HG02623 (cell line): ENCODE measurements around the gene ADAMTS7.
"Not testable (repeated sequence)": the region's sequence is repeated elsewhere in the genome, so short reads cannot be mapped to it uniquely, and the experiment has no call there.

Experiments
- ATAC-seq: cut with Tn5 transposase; IDR thresholded peaks from one replicate; pipeline ENCODE4 v1.9.1; 2021; ENCODE audit warnings: moderate library complexity; ENCODE audit not compliant: unreplicated experiment

Gene ADAMTS7

DNA sequence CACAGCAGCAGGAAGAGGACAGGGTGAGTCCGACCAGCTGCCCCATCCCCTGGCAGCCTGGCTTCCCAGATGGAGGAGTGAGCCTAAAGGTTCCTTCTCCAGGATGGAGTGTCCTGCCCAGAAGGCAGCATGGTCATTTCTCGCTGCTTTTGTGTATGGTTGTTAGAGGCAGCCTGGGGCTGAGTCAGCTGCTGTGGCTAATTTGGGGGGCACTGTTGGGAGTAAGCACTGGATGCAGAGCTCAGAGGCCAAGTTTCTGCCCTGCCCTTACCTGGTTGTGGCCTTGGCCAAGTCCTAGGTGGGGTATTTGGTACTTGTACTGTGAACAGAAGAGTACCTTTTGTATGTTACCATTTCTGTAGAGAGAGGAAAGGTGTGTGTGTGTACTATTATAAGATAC, 78.6 kb downstream of the ADAMTS7 start:
- ATAC-seq = no peak

DNA sequence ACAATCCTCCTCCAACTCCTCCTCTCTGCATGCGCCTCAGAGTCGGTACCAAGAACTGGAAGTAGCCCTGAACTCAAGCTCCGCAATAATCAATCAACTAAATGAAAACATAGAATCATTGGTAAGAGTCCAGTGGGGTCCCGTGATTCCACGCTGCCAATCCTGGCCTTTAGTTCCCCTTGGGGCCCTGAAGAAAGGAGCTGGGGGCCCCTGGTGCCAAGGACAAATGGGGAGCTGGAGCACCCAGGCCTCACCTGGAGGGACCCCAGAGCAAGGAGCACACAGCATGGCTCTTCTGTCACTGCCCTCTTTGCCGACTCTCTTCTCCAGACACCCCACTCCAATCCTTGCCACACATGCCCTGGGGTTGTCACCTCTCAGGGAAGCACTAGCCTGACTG, 80.3 kb downstream of the ADAMTS7 start:
- ATAC-seq = no peak

DNA sequence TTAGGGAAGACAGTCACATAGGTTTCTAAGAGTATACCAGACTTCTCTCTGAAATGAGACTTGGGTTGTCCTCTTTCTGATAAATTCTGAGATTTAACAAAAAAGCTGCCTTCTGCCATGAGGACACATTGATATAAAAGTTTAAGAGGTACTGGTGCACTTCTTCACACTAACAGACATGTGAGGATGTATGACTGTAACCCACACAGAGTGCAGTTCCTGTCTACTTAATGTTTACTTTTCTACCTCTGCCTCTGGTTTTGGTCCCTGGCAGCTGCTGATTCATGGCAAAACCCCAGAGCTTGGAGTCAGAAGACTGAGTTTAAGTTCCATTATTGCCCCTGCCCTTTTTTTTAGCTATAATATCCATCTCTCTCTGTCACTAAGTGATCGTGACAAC, 82.8 kb downstream of the ADAMTS7 start:
- ATAC-seq = not testable (repeated sequence)

DNA sequence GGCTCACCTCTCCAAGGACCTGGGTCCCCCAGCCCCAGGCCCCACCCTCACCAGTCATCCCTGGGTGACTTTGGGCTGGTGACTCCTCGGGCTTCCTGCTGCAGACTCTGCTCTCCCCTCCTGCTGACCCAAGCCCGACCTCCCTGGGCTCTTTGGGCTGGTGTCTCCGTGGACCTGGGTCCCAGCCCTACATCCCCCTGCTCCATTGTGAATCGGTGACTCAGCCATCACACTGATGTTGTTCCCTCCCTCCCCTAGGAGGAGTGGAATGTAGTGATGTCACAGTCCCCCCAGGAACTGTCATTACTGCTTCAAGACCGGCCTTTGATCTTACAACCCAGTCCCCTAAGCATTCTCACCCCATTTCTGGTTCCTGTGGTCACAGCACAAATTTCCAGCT, 83.7 kb downstream of the ADAMTS7 start:
- no peak for ATAC-seq

DNA sequence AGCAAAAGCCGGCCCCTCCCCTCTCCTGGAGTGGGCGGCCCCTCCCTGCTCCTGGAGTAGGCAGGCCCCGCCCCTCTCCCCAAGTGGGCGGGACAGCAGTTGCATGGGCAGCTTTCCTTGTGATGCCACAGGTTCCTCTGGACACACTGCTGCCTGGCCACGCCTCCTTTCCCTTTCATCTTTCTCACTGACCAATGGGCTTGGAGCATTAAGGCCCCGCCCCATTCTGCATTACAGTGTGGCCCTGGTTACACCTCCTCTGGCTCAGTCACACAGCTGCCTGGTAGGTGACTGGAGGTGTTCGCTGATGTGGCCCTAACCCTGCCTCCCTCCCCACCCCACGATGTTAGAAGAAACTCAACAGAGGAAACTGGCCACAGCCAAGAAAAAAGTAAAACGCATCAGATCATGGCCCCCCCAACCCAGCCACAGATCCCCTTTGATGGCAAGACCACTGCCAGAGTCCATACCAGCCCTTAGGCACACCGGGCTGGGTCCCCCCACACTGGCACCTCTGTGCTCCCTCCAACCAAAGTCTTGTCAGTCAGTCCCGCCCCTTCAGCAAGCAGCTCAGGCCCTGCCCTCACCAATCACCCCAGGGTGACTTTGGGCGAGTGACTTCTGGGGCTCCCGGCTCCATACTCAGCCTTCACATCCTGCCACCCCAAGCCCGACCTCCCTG, 84.3 kb downstream of the ADAMTS7 start:
- ATAC-seq = no peak

DNA sequence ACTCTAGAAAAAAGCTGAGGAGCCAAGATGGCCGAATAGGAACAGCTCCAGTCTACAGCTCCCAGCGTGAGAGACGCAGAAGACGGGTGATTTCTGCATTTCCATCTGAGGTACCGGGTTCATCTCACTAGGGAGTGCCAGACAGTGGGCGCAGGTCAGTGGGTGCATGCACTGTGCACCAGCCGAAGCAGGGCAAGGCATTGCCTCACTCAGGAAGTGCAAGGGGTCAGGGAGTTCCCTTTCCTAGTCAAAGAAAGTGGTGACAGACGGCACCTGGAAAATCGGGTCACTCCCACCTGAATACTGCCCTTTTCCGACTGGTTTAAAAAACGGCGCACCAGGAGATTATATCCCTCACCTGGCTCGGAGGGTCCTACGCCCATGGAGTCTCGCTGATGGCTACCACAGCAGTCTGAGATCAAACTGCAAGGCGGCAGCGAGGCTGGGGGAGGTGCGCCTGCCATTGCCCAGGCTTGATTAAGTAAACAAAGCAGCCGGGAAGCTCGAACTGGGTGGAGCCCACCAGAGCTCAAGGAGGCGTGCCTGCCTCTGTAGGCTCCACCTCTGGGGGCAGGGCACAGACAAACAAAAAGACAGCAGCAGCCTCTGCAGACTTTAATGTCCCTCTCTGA, 91.3 kb downstream of the ADAMTS7 start:
- ATAC-seq = not testable (repeated sequence)

DNA sequence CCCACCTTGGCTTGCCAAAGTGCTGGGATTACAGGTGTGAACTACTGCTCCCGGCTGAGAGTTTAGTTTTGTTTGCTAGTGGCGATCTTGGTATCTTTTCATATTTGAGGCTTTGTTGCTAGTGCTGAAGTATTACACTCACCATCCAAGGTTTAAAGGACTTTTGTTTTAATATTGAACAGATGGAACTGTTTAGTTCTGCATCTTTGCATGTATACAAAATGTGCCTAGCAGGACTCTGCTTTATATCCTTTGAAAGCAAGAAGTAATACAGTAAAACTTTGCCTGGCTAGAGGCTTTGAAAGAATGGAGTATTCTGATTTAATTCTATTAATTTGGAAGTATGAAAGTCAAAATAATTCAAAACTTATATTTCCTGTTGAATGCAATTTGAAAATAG, 92.4 kb downstream of the ADAMTS7 start:
- no peak for ATAC-seq

DNA sequence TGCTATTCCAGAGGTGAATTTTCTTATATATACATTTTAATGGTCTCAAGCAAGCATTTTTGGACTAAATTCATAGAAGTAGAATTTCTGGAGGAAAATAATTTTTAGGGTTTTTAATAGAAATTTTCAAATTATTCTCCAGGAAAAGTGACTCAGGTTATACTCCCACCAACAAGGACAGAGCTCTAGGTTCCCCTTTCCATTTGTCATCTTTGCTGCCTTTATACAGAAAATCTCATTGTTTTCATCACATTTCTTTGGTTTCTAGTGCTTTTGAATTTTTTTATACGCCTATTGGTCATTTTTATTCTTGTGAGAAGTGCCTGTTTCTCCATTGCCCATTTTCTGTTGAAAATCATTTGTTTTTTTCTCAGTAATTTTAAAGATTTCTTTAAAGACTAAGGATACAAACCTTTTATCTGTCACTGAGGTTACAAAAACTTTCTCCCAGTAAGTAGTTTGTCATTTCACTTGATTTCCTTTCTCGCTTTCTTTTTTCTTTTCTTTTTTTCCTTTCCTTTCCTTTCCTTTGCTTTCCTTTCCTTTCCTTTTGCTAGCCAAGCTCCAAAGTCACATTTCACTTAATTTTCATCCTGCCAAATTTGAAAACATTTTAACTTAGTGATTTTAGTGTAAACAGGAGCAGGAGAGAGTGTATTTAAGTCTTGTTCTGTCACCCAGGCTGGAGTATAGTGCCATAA, 93.2 kb downstream of the ADAMTS7 start:
- no peak for ATAC-seq

DNA sequence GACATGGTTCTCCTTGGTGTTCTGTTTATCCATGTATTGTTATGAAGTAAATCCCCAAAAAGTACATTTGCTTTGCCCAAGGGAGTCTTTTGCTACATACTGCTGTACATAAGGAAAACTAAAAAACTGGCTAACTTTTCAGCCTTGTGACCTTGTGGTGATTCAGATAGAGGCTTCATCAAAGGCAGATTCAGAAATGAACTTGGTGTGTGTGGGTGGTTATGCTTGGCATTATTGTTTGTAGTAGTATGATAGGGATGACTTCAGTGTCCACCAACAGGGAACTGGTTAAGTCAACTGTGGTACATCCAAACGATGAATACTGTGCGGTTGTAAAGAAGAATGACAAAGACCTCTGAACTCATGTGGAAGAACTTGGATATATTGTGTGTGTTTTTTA, 94.6 kb downstream of the ADAMTS7 start:
- ATAC-seq = no peak

DNA sequence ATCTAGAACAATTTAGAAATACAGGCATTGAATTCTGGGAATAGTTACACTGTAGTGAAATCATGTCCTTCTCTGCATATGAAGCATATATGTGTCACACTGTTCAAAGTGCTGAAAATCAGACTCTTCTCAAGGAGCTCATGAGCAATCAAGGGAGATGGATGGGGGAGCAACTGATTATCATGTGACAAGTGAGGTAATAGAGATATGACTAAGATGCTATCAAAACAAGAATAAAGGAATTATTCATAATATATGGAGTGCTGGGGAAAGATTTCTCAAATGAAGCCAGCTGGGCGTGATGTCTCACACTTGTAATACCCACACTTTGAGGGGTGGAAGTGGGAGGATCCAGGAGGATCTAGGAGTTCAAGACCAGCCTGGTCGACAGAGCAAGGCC, 95.3 kb downstream of the ADAMTS7 start:
- no peak for ATAC-seq

DNA sequence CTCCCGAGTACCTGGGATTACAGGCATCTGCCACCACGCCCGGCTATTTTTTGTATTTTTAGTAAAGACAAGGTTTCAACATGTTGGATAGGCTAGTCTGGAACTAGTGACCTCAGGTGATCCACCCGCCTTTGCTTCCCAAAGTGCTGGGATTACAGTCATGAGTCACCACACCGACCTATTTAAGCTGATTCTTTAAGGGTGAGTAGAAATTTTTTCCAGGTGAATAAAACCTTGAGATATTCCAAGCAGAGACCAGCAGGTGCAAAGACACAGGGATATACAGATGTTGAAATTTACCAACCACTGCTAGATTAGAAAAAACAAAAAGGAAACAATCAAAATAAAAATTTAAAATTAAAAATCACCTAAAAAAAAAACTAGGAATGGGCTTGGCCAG, 95.8 kb downstream of the ADAMTS7 start:
- no peak for ATAC-seq

DNA sequence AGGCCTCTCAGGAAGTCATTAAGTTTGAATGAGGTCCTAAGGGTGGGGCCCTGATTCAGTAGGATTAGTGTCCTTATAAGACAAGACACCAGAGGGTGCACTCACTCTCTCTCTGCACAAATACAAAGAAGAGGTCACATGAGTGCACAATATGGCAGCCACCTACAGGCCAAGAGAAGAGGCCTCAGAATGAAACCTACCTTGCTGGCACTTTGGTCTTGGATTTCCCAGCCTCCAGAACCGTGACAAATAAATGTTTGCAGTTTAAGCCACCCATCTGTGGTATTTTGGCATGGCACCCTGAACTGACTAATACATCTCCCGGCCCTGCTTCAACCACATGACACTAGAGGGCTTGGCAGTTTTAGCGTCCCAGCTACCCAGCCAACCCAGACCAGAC, 96.4 kb downstream of the ADAMTS7 start:
- ATAC-seq = no peak

DNA sequence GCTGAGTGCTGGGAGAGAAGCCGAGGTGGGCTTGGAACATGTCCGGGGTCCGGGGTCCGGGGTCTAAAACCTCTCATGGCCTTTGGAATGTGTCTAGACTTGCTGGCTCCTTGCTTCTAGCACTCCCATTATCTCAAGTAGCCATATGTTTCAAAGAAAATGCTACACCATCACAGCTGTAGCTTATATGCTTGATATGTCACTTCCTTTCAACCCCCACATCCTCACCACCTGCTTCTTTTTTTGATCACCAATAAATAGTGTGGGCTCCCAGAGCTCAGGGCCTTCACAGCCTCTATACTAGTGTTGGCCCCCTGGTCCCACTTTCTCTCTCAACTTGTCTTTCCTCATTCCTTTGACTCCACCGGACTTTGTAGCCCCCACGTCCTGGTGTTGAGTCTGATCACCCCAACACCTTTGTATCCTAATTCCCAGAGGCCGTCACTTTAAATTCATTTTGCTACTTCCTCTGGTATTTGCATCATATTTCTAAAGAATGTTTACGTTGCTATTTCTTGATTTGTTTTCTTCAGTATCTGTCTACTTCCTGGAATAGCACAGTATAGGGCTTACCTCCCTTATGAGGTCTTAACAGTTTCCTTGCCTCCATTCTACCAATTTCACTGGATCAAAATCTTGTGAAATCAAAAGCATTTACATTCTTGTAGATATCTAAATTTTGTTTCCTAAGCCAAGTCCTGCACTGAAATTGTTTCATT, 98.3 kb downstream of the ADAMTS7 start:
- no peak for ATAC-seq

DNA sequence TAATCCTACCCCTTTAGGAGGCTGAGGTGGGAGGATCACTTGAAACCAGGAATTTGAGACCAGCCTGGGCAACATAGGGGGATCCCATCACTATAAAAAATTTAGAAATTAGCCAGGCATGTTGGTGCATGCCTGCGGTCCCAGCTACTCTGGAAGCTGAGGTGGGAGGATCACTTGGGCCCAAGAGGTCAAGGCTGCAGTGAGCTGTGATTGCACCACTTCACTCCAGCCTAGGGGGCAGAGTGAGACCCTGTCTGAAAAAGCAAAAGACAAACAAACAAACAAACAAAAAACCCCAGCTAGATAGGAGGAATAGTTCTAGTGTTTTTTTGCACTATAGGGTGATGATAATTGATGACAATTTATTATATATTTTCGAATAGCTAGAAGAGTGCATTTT, 99.6 kb downstream of the ADAMTS7 start:
- ATAC-seq = no peak

DNA sequence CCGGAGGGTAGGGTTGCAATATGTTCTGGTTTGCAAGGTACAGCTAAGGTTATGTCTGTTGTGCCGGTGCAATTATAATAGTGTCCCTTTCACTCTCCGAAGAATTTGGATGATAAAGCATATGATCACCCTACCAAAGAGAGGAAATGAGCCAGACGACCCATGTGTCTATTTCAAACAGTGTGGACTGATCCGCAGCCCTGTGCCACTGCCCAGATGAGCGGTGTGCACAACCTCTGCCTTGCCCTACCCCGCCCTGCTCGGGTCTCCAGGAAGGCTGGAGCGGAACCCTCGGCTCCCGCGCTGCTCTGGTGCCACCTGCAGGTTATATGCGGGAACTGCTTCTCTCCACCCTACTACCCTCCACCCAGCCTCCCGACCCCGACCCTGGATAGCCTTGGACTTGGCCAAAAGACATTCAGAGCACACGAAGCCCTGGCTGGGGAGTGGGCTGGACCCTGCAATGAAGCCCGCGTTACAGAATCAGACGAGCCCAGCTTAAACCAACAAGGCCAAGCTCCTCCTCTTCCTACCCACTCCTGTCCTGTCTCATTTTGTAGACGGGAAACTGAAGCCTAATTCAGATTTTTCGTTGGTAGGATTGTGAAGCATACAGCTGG, 101.9 kb downstream of the ADAMTS7 start:
- peak; percentile 64 for ATAC-seq
